ENCODE data around the gene RERE.

The RERE gene

GRCh38 chr1:8474369-8474768, 343.1 kb downstream of the RERE start:
- no peak for DNase-seq (ENCODE audit: low read depth)

GRCh38 chr1:8473891-8474300, 343.5 kb downstream of the RERE start:
- DNase-seq (ENCODE audit: low read depth): no peak

- DNase-seq (ENCODE audit: low read depth): no peak
Measured at GRCh38 chr1:8473121-8473875, 344.1 kb downstream of the RERE start.

- no peak for DNase-seq (ENCODE audit: low read depth)
Measured at GRCh38 chr1:8472668-8473067, 344.8 kb downstream of the RERE start.

- DNase-seq (ENCODE audit: low read depth): no peak
Measured at GRCh38 chr1:8471451-8471850, 346.0 kb downstream of the RERE start.

GRCh38 chr1:8468751-8469150, 348.7 kb downstream of the RERE start:
- DNase-seq (ENCODE audit: low read depth): no peak

GRCh38 chr1:8467308-8467707, 350.1 kb downstream of the RERE start:
- no peak for DNase-seq (ENCODE audit: low read depth)

GRCh38 chr1:8465692-8466091, 351.7 kb downstream of the RERE start:
- no peak for DNase-seq (ENCODE audit: low read depth)

GRCh38 chr1:8465013-8465412, 352.4 kb downstream of the RERE start:
- peak; percentile 70 for DNase-seq (ENCODE audit: low read depth)

GRCh38 chr1:8464377-8464776, 353.1 kb downstream of the RERE start:
- no peak for DNase-seq (ENCODE audit: low read depth)

GRCh38 chr1:8463144-8463927, 354.1 kb downstream of the RERE start:
- peak; percentile 77 for DNase-seq (ENCODE audit: low read depth)

- DNase-seq (ENCODE audit: low read depth): no peak
Measured at GRCh38 chr1:8462371-8462892, 355.0 kb downstream of the RERE start.

GRCh38 chr1:8461351-8462110, 355.9 kb downstream of the RERE start:
- no peak for DNase-seq (ENCODE audit: low read depth)

- no peak for DNase-seq (ENCODE audit: low read depth)
Measured at GRCh38 chr1:8460784-8461183, 356.7 kb downstream of the RERE start.

GRCh38 chr1:8460132-8460544, 357.3 kb downstream of the RERE start:
- DNase-seq (ENCODE audit: low read depth): peak; percentile 19

- DNase-seq (ENCODE audit: low read depth): no peak
Measured at GRCh38 chr1:8458607-8459006, 358.8 kb downstream of the RERE start.

GRCh38 chr1:8457760-8458381, 359.6 kb downstream of the RERE start:
- DNase-seq (ENCODE audit: low read depth): no peak

- DNase-seq (ENCODE audit: low read depth): no peak
Measured at GRCh38 chr1:8456991-8457390, 360.4 kb downstream of the RERE start.

- DNase-seq (ENCODE audit: low read depth): peak; percentile 60
Measured at GRCh38 chr1:8456308-8456912, 361.0 kb downstream of the RERE start.

- DNase-seq (ENCODE audit: low read depth): no peak
Measured at GRCh38 chr1:8455700-8456307, 361.6 kb downstream of the RERE start.

GRCh38 chr1:8450312-8450711, 367.1 kb downstream of the RERE start:
- no peak for DNase-seq (ENCODE audit: low read depth)
